H9 (cell line): ENCODE measurements around the gene ARHGDIB. TPM values are rescaled to one million over a fixed set of nuclear protein-coding genes. Genes with fewer than 3 reads are reported as not detected.
A peak's percentile ranks its signal among the peaks of the same experiment; 100 is the strongest.

Source experiments
- DNase-seq: peaks from one replicate; pipeline ENCODE4 v3.0.0-alpha.2; 2017
- H2AFZ ChIP-seq: one replicate; pipeline ENCODE4 v1.6.1; 2013; ENCODE audit warnings: mild to moderate bottlenecking, low read length, control low read depth, moderate library complexity
- H2AK5ac ChIP-seq: 2 replicates; pipeline ENCODE4 v1.6.1; 2013; ENCODE audit warnings: low read length, control low read depth, mixed read lengths; ENCODE audit not compliant: insufficient read length
- H2BK120ac ChIP-seq: one replicate; pipeline ENCODE4 v1.6.1; 2013; ENCODE audit warnings: low read depth, mild to moderate bottlenecking, low read length, control low read depth, inconsistent platforms; ENCODE audit not compliant: poor library complexity, severe bottlenecking
- H2BK12ac ChIP-seq: 2 replicates; pipeline ENCODE4 v1.6.1; 2013; ENCODE audit warnings: low read length, control low read depth, mixed read lengths, low read depth; ENCODE audit not compliant: insufficient read length
- H2BK15ac ChIP-seq: 2 replicates; pipeline ENCODE4 v1.6.1; 2013; ENCODE audit warnings: low read depth, low read length, control low read depth
- H2BK20ac ChIP-seq: one replicate; pipeline ENCODE4 v1.6.1; 2013; ENCODE audit warnings: low read depth, mild to moderate bottlenecking, low read length, control low read depth, inconsistent platforms; ENCODE audit not compliant: poor library complexity, severe bottlenecking
- H2BK5ac ChIP-seq: 2 replicates; pipeline ENCODE4 v1.6.1; 2013; ENCODE audit warnings: low read length, control low read depth, mixed read lengths; ENCODE audit not compliant: insufficient read length
- H3K14ac ChIP-seq: 2 replicates; pipeline ENCODE4 v1.6.1; 2013; ENCODE audit warnings: low read length, control low read depth; ENCODE audit not compliant: insufficient read depth
- H3K18ac ChIP-seq: 2 replicates; pipeline ENCODE4 v1.6.1; 2013; ENCODE audit warnings: low read depth, mild to moderate bottlenecking, mixed read lengths, low read length, control low read depth; ENCODE audit not compliant: insufficient read length
- H3K23ac ChIP-seq: 2 replicates; pipeline ENCODE4 v1.6.1; 2013; ENCODE audit warnings: low read length, control low read depth, mixed read lengths, low read depth; ENCODE audit not compliant: insufficient read length
- H3K23me2 ChIP-seq: 2 replicates; pipeline ENCODE4 v1.6.1; 2013; ENCODE audit warnings: low read depth, mild to moderate bottlenecking, mixed read lengths, low read length, control low read depth; ENCODE audit not compliant: insufficient read length, poor library complexity, severe bottlenecking
- H3K27ac ChIP-seq: 2 replicates; pipeline ENCODE4 v1.5.1; 2013; ENCODE audit warnings: low read length, control low read depth, mixed read lengths, low read depth; ENCODE audit not compliant: insufficient read length
- H3K27me3 ChIP-seq: 2 replicates; pipeline ENCODE4 v1.6.1; 2013; ENCODE audit warnings: low read length, control low read depth, inconsistent platforms; ENCODE audit not compliant: insufficient read depth
- H3K4ac ChIP-seq: 2 replicates; pipeline ENCODE4 v1.6.1; 2013; ENCODE audit warnings: low read depth, mild to moderate bottlenecking, control low read depth, inconsistent platforms, low read length, moderate library complexity
- H3K4me1 ChIP-seq: 2 replicates; pipeline ENCODE4 v1.6.1; 2013; ENCODE audit warnings: low read length, control low read depth, inconsistent platforms; ENCODE audit not compliant: insufficient read depth
- H3K4me2 ChIP-seq: 2 replicates; pipeline ENCODE4 v1.6.1; 2013; ENCODE audit warnings: low read length, control low read depth, mixed read lengths; ENCODE audit not compliant: insufficient read length, insufficient read depth
- H3K56ac ChIP-seq: 2 replicates; pipeline ENCODE4 v1.6.1; 2013; ENCODE audit warnings: low read depth, mild to moderate bottlenecking, mixed read lengths, low read length, control low read depth; ENCODE audit not compliant: insufficient read length
- H3K79me1 ChIP-seq: 2 replicates; pipeline ENCODE4 v1.6.1; 2013; ENCODE audit warnings: low read depth, mild to moderate bottlenecking, moderate library complexity, low read length, control low read depth, inconsistent platforms; ENCODE audit not compliant: insufficient read depth, poor library complexity, severe bottlenecking
- H3K79me2 ChIP-seq: 2 replicates; pipeline ENCODE4 v1.6.1; 2013; ENCODE audit warnings: low read length, control low read depth, inconsistent platforms; ENCODE audit not compliant: insufficient read depth
- H3K9ac ChIP-seq: 2 replicates; pipeline ENCODE4 v1.6.1; 2013; ENCODE audit warnings: low read length, control low read depth, mixed read lengths; ENCODE audit not compliant: insufficient read length; ENCODE audit errors: extremely low read depth
- H3K9me3 ChIP-seq: one replicate; pipeline ENCODE4 v1.6.1; 2013; ENCODE audit warnings: low read depth, low read length, inconsistent platforms; ENCODE audit not compliant: control insufficient read depth
- H3T11ph ChIP-seq: one replicate; pipeline ENCODE4 v1.6.1; 2013; ENCODE audit warnings: mild to moderate bottlenecking, low read length, control low read depth, inconsistent platforms
- H4K20me1 ChIP-seq: one replicate; pipeline ENCODE4 v1.6.1; 2013; ENCODE audit not compliant: control insufficient read depth, insufficient read length, insufficient read depth
- H4K5ac ChIP-seq: 2 replicates; pipeline ENCODE4 v1.6.1; 2013; ENCODE audit warnings: low read depth, mild to moderate bottlenecking, mixed read lengths, low read length, control low read depth; ENCODE audit not compliant: insufficient read length
- H4K8ac ChIP-seq: replicated peaks from 2 replicates; pipeline ENCODE4 v1.6.1; 2013; ENCODE audit warnings: low read length, control low read depth, mixed read lengths, low read depth; ENCODE audit not compliant: insufficient read length
- H4K91ac ChIP-seq: 2 replicates; pipeline ENCODE4 v1.6.1; 2013; ENCODE audit warnings: low read depth, mild to moderate bottlenecking, moderate library complexity, mixed read lengths, low read length, control low read depth; ENCODE audit not compliant: insufficient read length
- H3K27ac Mint-ChIP-seq, 3 experiments: 2 replicates in 2 of 3; 3 replicates in 1 of 3; pipeline ENCODE4 v1.8.0; 2020 to 2021; ENCODE audit warnings: mixed read lengths in 3 of 3, mild to moderate bottlenecking in 1 of 3, moderate library complexity in 1 of 3
- H3K27me3 Mint-ChIP-seq: 2 replicates; pipeline ENCODE4 v1.8.0; 2021; ENCODE audit warnings: low read depth, mild to moderate bottlenecking, moderate library complexity, mixed read lengths
- H3K36me3 Mint-ChIP-seq, 3 experiments: 2 replicates in 2 of 3; 3 replicates in 1 of 3; pipeline ENCODE4 v1.8.0; 2020 to 2021; ENCODE audit warnings: low read depth in 3 of 3, mixed read lengths in 3 of 3; ENCODE audit not compliant: insufficient read depth in 1 of 3
- H3K4me1 Mint-ChIP-seq, 2 experiments: 2 replicates each; pipeline ENCODE4 v1.8.0; 2020; ENCODE audit warnings: mixed read lengths in 2 of 2
- H3K4me3 Mint-ChIP-seq, 2 experiments: 2 replicates in 1 of 2; 3 replicates in 1 of 2; pipeline ENCODE4 v1.8.0; 2020 to 2021; ENCODE audit warnings: mild to moderate bottlenecking in 2 of 2, mixed read lengths in 2 of 2, moderate library complexity in 1 of 2
- H3K9me3 Mint-ChIP-seq, 2 experiments: 2 replicates in 1 of 2; 3 replicates in 1 of 2; pipeline ENCODE4 v1.8.0; 2020; ENCODE audit warnings: mild to moderate bottlenecking in 2 of 2, mixed read lengths in 2 of 2, moderate library complexity in 1 of 2
- WGBS: extraction: QIAGEN DNeasy Blood & Tissue Kit; methylation state at CpG from one replicate; pipeline ENCODE4 v1.1.7; 2013; ENCODE audit warnings: missing lambda C conversion rate, low lambda C conversion rate, mixed read lengths; ENCODE audit not compliant: insufficient read length; ENCODE audit errors: extremely low coverage; 5-methylcytosine and 5-hydroxymethylcytosine counted together
- total RNA-seq: library from RNA; stranded (reverse); gene quantifications from 2 replicates; pipeline ENCODE4 v1.2.1, GENCODE V29; 2021
- TF ChIP-seq, protein P1 (sequence below): fragments of 200-600 bp; sonication (generic); conservative IDR thresholded peaks from 3 replicates; pipeline ENCODE4 v1.8.0; 2021; ENCODE audit warnings: antibody characterized with exemption, mild to moderate bottlenecking

ARHGDIB gene
- total RNA-seq, 1 experiment from 2014 or later = 0.44 TPM

DNA sequence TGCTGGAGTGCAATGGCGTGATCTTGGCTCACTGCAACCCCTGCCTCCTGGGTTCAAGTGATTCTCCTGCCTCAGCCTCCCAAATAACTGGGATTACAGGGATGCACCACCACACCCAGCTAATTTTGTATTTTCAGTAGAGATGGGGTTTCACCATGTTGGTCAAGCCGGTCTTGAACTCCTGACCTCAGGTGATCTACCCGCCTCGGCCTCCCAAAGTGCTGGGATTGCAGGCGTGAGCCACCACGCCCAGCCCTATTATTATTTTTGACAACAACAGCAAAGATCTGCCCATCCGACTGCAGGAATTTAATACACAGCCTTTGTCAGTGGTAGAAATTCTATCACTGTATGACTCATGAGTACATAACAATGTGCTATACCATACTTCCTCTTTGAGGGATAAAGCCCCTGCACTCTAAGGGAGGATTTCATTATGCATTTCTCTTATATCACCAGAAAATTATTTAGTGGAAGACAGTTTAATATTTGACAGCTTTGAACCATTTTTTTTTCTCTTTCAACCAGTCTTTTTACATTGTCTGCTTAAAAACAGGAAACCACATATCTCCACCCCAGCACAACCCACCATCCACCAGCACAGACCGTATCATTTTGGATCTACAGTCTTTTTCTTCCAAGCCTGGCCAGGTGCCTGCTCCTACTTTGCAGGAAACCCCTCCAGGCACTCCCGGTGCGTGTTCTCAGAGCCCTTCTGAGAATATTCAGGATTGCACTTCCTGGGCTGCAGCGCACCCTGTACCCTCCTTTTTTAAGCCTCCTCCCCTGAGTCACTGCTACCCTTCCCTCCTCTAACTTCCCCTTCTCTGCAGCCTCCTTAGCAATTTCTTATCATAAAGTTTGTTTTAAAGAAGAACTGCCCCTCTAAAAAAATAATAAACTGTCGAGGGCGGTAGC lies 594 bp downstream of the ARHGDIB start:
- no peak overlapping the region for H2BK5ac ChIP-seq
- H4K20me1 ChIP-seq = no peaks in the 10 kb centered on the region
- no peak overlapping the region for H3K27ac ChIP-seq
- no peak overlapping the region for H3K23ac ChIP-seq
- H2AFZ ChIP-seq = peak overlapping the region; percentile 65
- no peak overlapping the region for H3K56ac ChIP-seq
- H4K8ac ChIP-seq = no peak overlapping the region
- no peaks in the 10 kb centered on the region for H3K9me3 Mint-ChIP-seq
- no peak overlapping the region for H3K4ac ChIP-seq
- no peaks in the 10 kb centered on the region for H3K79me1 ChIP-seq
- H3K18ac ChIP-seq = no peak overlapping the region
- H2BK120ac ChIP-seq = no peak overlapping the region
- no peak overlapping the region for H3K14ac ChIP-seq
- no peak overlapping the region for H4K5ac ChIP-seq
- no peak overlapping the region for H3K4me2 ChIP-seq
- no peaks in the 10 kb centered on the region for H3K23me2 ChIP-seq
- peak overlapping the region in 2 of 3 experiments; percentile 68 to 74; a peak in 3 of 7 replicates for H3K27ac Mint-ChIP-seq
- no peaks in the 10 kb centered on the region for H3K79me2 ChIP-seq
- no peaks in the 10 kb centered on the region for H3K36me3 Mint-ChIP-seq
- no peak overlapping the region for H3K9ac ChIP-seq
- no peak overlapping the region for H2AK5ac ChIP-seq
- TF ChIP-seq, protein P1, sequence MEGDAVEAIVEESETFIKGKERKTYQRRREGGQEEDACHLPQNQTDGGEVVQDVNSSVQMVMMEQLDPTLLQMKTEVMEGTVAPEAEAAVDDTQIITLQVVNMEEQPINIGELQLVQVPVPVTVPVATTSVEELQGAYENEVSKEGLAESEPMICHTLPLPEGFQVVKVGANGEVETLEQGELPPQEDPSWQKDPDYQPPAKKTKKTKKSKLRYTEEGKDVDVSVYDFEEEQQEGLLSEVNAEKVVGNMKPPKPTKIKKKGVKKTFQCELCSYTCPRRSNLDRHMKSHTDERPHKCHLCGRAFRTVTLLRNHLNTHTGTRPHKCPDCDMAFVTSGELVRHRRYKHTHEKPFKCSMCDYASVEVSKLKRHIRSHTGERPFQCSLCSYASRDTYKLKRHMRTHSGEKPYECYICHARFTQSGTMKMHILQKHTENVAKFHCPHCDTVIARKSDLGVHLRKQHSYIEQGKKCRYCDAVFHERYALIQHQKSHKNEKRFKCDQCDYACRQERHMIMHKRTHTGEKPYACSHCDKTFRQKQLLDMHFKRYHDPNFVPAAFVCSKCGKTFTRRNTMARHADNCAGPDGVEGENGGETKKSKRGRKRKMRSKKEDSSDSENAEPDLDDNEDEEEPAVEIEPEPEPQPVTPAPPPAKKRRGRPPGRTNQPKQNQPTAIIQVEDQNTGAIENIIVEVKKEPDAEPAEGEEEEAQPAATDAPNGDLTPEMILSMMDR = no peak
- WGBS = no CpG with 5 or more reads among the region's 13 CpGs
- no peak overlapping the region for H3T11ph ChIP-seq
- H2BK12ac ChIP-seq = no peak overlapping the region
- H3K27me3 Mint-ChIP-seq = no peaks in the 10 kb centered on the region
- no peaks in the 10 kb centered on the region for H3K27me3 ChIP-seq
- peaks cover 8% of the 10 kb centered on the region for H3K4me1 ChIP-seq
- H3K4me1 Mint-ChIP-seq = peaks cover 12 to 13% of the 10 kb centered on the region in 2 experiments
- DNase-seq = no peak
- H2BK15ac ChIP-seq = no peak overlapping the region
- H2BK20ac ChIP-seq = no peak overlapping the region
- H4K91ac ChIP-seq = no peak overlapping the region
- H3K4me3 Mint-ChIP-seq = no peak overlapping the region; a peak in 2 of 5 replicates
- no peaks in the 10 kb centered on the region for H3K9me3 ChIP-seq
